Skin of body (tissue), 2 donors: ENCODE measurements around the gene LYST. TPM values are rescaled to one million over a fixed set of nuclear protein-coding genes. Genes with fewer than 3 reads are reported as not detected.

ENCODE experiments used
- small RNA-seq: library from RNA; depleted of rRNA; stranded (forward); fragments of <200 nt; gene quantifications from one replicate; pipeline ENCODE3, GENCODE V24; 2014; ENCODE audit warnings: low replicate concordance
- total RNA-seq: library from RNA; depleted of rRNA; stranded (reverse); fragments of >200 nt; gene quantifications from one replicate; pipeline ENCODE4 v1.2.3, GENCODE V29; 2014

LYST gene
- total RNA-seq, 1 donor from 2014 or later: 48.6 TPM

Small RNA genes lying within 50 kb of the gene (small RNA-seq; reads per million reads assigned to genes)
- gene MIR1537 (not detected), gene RNU6-968P (not detected)

Other genes starting within 250 kb of the LYST start
- gene GNG4, start 217.1 kb downstream of the LYST start, total RNA-seq: 1.6 TPM
- 85.2 TPM for gene NID1, start 198.2 kb upstream of the LYST start, total RNA-seq